Smooth muscle cell (in vitro differentiated cells): ENCODE measurements around the gene MACROD2. TPM values are rescaled to one million over a fixed set of nuclear protein-coding genes. Genes with fewer than 3 reads are reported as not detected.

ENCODE experiments used
- DNase-seq: peaks from one replicate; lab custom pipeline; 2025; ENCODE audit not compliant: unreplicated experiment; lab: John Stamatoyannopoulos, UW
- H2AFZ ChIP-seq: fragments of 200-600 bp; sonication (generic); 2 replicates; pipeline ENCODE4 v1.6.0; 2016; ENCODE audit warnings: antibody characterized with exemption, low read depth, mild to moderate bottlenecking
- H3F3A ChIP-seq: fragments of 200-600 bp; sonication (generic); 2 replicates; pipeline ENCODE4 v1.6.0; 2017; ENCODE audit warnings: antibody characterized with exemption, low read depth
- H3K27ac ChIP-seq: fragments of 200-600 bp; sonication (generic); 2 replicates; pipeline ENCODE4 v1.5.1; 2016; ENCODE audit warnings: low read depth, mild to moderate bottlenecking
- H3K27me3 ChIP-seq: fragments of 200-600 bp; sonication (generic); 2 replicates; pipeline ENCODE4 v1.6.1; 2016; ENCODE audit warnings: low read depth, mild to moderate bottlenecking
- H3K36me3 ChIP-seq: fragments of 200-600 bp; sonication (generic); 2 replicates; pipeline ENCODE4 v1.5.1; 2016; ENCODE audit warnings: low read depth
- H3K4me1 ChIP-seq: fragments of 200-600 bp; sonication (generic); 2 replicates; pipeline ENCODE4 v1.5.1; 2016; ENCODE audit warnings: low read depth
- H3K4me2 ChIP-seq: fragments of 200-600 bp; sonication (generic); 2 replicates; pipeline ENCODE4 v1.6.0; 2016; ENCODE audit warnings: mild to moderate bottlenecking
- H3K4me3 ChIP-seq: fragments of 200-600 bp; sonication (generic); 2 replicates; pipeline ENCODE4 v1.5.1; 2016; ENCODE audit warnings: mild to moderate bottlenecking
- H3K79me2 ChIP-seq: fragments of 200-600 bp; sonication (generic); 2 replicates; pipeline ENCODE4 v1.6.0; 2016; ENCODE audit warnings: low read depth, mild to moderate bottlenecking
- H3K9ac ChIP-seq: fragments of 200-600 bp; sonication (generic); 2 replicates; pipeline ENCODE4 v1.6.0; 2016; ENCODE audit warnings: low read depth
- H3K9me3 ChIP-seq: fragments of 200-600 bp; sonication (generic); replicated peaks from 2 replicates; pipeline ENCODE4 v1.5.1; 2016; ENCODE audit warnings: low read depth
- H4K20me1 ChIP-seq: fragments of 200-600 bp; sonication (generic); 2 replicates; pipeline ENCODE4 v1.6.0; 2016; ENCODE audit warnings: low read depth
- WGBS: methylation state at CpG from one replicate; pipeline ENCODE4 v1.1.7; 2016; ENCODE audit warnings: low lambda C conversion rate; 5-methylcytosine and 5-hydroxymethylcytosine counted together
- polyA plus RNA-seq: library from polyadenylated mRNA; unstranded; fragments of >200 nt; fragmentation: Nextera tagmentation; extraction: Ambion mirVana; gene quantifications from 2 replicates; pipeline ENCODE4 v1.2.1, GENCODE V29; 2016
- total RNA-seq: library from RNA; depleted of rRNA; stranded (reverse); fragments of >200 nt; gene quantifications from 2 replicates; pipeline ENCODE4 v1.2.3, GENCODE V29; 2014
- TF ChIP-seq, protein P1 (sequence below): fragments of 200-600 bp; sonication (generic); IDR thresholded peaks from 2 replicates; pipeline ENCODE4 v1.5.1; 2017; ENCODE audit warnings: borderline replicate concordance, mild to moderate bottlenecking, antibody characterized with exemption; ENCODE audit not compliant: insufficient read depth, poor library complexity, severe bottlenecking

The MACROD2 gene
- total and polyA plus RNA-seq, 2 experiments from 2014 or later = 0.04 to 0.32 TPM

DNA sequence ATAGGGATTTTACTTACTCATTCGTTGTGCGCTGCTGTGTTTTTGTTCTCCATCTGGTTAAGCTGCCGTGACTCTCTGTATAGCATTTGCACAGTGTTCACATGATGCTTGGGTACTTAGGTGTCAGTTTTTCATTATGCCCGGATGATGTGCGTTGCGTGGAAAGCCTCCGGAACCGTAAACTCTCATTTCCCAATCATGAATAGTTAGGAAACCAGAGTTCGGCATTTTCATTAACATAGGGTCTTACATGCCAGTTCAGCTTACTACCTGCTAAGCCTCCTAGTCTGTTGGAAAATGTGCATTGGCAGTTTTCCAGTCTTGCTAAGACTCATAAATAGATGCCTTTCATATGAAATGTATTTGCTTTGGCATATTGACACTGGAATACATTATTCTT, 825.5 kb downstream of the MACROD2 start:
- Histone ChIP-seq H2AFZ (no peak overlapping the region), H3K27me3 (no peaks in the 10 kb centered on the region), H3K27ac (no peak overlapping the region), H3K36me3 (no peaks in the 10 kb centered on the region), H3K4me1 (peaks cover 18% of the 10 kb centered on the region), H3K9me3 (no peaks in the 10 kb centered on the region), H3K4me2 (no peak overlapping the region), H3K4me3 (no peak overlapping the region), H3F3A (no peaks in the 10 kb centered on the region), H4K20me1 (no peaks in the 10 kb centered on the region), H3K79me2 (no peaks in the 10 kb centered on the region), H3K9ac (no peak overlapping the region)
- TF ChIP-seq, protein P1, sequence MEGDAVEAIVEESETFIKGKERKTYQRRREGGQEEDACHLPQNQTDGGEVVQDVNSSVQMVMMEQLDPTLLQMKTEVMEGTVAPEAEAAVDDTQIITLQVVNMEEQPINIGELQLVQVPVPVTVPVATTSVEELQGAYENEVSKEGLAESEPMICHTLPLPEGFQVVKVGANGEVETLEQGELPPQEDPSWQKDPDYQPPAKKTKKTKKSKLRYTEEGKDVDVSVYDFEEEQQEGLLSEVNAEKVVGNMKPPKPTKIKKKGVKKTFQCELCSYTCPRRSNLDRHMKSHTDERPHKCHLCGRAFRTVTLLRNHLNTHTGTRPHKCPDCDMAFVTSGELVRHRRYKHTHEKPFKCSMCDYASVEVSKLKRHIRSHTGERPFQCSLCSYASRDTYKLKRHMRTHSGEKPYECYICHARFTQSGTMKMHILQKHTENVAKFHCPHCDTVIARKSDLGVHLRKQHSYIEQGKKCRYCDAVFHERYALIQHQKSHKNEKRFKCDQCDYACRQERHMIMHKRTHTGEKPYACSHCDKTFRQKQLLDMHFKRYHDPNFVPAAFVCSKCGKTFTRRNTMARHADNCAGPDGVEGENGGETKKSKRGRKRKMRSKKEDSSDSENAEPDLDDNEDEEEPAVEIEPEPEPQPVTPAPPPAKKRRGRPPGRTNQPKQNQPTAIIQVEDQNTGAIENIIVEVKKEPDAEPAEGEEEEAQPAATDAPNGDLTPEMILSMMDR = no peak
- no peak for DNase-seq
- 92% methylated on average over 9 of the region's 9 CpGs for WGBS

DNA sequence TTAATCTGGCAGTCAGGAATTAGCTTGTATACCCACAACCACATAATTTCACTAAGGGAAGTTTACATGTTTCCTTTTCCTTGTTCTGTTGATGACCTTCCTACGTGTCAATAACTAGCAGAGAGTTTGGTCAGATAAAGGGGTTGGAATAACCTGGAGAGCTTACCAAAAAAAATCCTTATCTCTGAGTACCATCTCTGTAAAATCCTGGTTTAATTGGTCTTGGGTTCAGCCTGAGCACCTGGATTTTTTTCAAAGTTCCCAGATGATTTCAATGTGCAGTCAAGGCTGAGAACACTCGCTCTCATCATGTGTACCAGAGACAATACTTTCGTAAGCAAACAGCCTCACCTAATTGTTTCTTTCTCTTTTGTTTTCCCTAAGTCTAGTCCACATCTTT, 825.9 kb downstream of the MACROD2 start:
- H3K79me2 ChIP-seq = no peaks in the 10 kb centered on the region
- H3K4me2 ChIP-seq = no peak overlapping the region
- H3K9me3 ChIP-seq = no peaks in the 10 kb centered on the region
- H4K20me1 ChIP-seq = no peaks in the 10 kb centered on the region
- H3K4me3 ChIP-seq = no peak overlapping the region
- no peak overlapping the region for H2AFZ ChIP-seq
- 96% methylated on average over 3 of the region's 3 CpGs for WGBS
- no peaks in the 10 kb centered on the region for H3K36me3 ChIP-seq
- DNase-seq = no peak
- TF ChIP-seq, protein P1 = no peak
- H3K27me3 ChIP-seq = no peaks in the 10 kb centered on the region
- H3K4me1 ChIP-seq = peaks cover 18% of the 10 kb centered on the region
- H3K9ac ChIP-seq = no peak overlapping the region
- H3F3A ChIP-seq = no peaks in the 10 kb centered on the region
- no peak overlapping the region for H3K27ac ChIP-seq

DNA sequence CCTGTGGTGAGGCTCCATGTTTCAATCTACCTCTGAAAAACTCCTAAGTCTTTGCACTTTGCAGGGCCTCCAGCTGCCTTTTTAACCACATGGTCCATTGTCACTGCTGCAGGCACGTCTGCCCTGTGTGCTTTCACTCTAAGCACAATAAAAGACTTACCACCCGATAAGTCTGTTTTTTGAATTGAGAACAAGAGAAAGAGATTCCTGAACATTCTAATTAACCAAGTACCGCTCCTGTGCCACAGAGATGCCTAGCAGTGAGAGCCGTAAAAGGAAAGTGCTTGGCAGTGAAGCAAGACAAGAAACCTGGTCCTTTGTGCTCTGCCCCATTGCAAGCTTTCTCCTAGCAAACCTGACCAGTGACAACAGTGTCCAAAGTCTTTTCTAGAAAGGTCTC, 829.7 kb downstream of the MACROD2 start:
- no peak for DNase-seq
- no peaks in the 10 kb centered on the region for H3K36me3 ChIP-seq
- H3K4me1 ChIP-seq = peaks cover 17% of the 10 kb centered on the region
- no peak overlapping the region for H3K27ac ChIP-seq
- no peaks in the 10 kb centered on the region for H4K20me1 ChIP-seq
- no peaks in the 10 kb centered on the region for H3K9me3 ChIP-seq
- no peaks in the 10 kb centered on the region for H3K27me3 ChIP-seq
- TF ChIP-seq, protein P1 = no peak
- H2AFZ ChIP-seq = no peak overlapping the region
- no peak overlapping the region for H3K9ac ChIP-seq
- H3K4me3 ChIP-seq = no peak overlapping the region
- WGBS = 91% methylated on average over 4 of the region's 4 CpGs
- no peaks in the 10 kb centered on the region for H3K79me2 ChIP-seq
- H3F3A ChIP-seq = no peaks in the 10 kb centered on the region
- H3K4me2 ChIP-seq = no peak overlapping the region

DNA sequence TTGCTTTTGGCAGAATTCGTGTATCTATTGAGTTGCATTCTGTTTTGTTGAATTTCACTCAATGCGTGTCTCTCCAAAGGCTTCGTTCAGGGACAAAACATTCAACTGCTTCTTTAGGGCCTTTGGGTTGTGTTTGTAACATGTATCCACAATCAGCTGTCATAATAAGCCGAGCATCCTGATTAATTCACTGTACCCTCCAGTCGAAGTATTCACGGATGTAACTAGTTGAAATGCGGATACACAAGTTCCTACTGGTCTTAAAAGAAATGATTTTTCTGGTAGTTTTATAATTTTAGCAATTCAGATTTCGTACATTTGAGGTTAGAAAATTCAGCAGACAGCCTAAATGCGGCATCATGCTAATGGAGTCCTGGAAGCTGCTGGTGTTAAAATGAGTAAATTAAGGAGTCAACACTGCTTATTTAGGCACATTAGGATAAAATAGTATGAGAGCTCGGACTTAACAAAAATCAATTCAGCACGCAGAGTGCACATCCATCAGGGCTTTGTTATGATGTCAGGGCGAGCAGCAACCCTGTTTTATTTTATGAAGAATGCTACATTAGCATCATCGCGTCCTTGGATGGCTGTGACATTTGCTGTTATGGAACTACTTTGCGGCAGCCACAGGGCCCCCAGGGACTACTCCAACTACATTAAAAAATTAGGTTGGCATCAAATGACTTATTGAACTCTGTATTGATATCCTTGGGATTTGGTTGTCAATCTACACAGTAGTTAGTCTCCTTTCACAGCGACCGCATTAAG, 831.4 kb downstream of the MACROD2 start:
- no peaks in the 10 kb centered on the region for H4K20me1 ChIP-seq
- no peak overlapping the region for H3K4me2 ChIP-seq
- no peaks in the 10 kb centered on the region for H3K27me3 ChIP-seq
- DNase-seq = no peak
- H3F3A ChIP-seq = no peaks in the 10 kb centered on the region
- TF ChIP-seq, protein P1 = no peak
- no peaks in the 10 kb centered on the region for H3K79me2 ChIP-seq
- H3K4me1 ChIP-seq = peaks cover 7% of the 10 kb centered on the region
- no peak overlapping the region for H3K4me3 ChIP-seq
- H3K9me3 ChIP-seq = no peaks in the 10 kb centered on the region
- H3K9ac ChIP-seq = no peak overlapping the region
- no peak overlapping the region for H3K27ac ChIP-seq
- H2AFZ ChIP-seq = no peak overlapping the region
- no peaks in the 10 kb centered on the region for H3K36me3 ChIP-seq
- 95% methylated on average over 17 of the region's 17 CpGs for WGBS
